Osteoblast (primary cell): Measurements from ENCODE around the gene PPP1R9A. TPM values are rescaled to one million over a fixed set of nuclear protein-coding genes. Genes with fewer than 3 reads are reported as not detected.

Source experiments
- DNase-seq: peaks from one replicate; pipeline ENCODE4 v3.0.0; 2011; ENCODE audit warnings: low spot score, mixed read lengths; ENCODE audit not compliant: insufficient read length; ENCODE audit errors: missing footprints
- H2AFZ ChIP-seq: 2 replicates; pipeline ENCODE4 v1.6.0; 2011; ENCODE audit warnings: mild to moderate bottlenecking, low read length
- H3K27ac ChIP-seq: 2 replicates; pipeline ENCODE4 v1.5.1; 2011; ENCODE audit warnings: mild to moderate bottlenecking, low read depth, low read length, moderate library complexity
- H3K27me3 ChIP-seq: 2 replicates; pipeline ENCODE4 v1.6.0; 2012; ENCODE audit warnings: mild to moderate bottlenecking, control low read depth, inconsistent platforms, low read length, moderate library complexity; ENCODE audit not compliant: insufficient read depth
- H3K36me3 ChIP-seq: 2 replicates; pipeline ENCODE4 v1.5.1; 2011; ENCODE audit warnings: mild to moderate bottlenecking, low read length, control low read depth, moderate library complexity; ENCODE audit not compliant: insufficient read depth
- H3K4me1 ChIP-seq: 2 replicates; pipeline ENCODE4 v1.5.1; 2011; ENCODE audit warnings: mild to moderate bottlenecking, low read length, control low read depth, moderate library complexity; ENCODE audit not compliant: insufficient read depth
- H3K4me2 ChIP-seq: 2 replicates; pipeline ENCODE4 v1.6.0; 2011; ENCODE audit warnings: mild to moderate bottlenecking, low read length; ENCODE audit not compliant: insufficient read depth
- H3K4me3 ChIP-seq: fragments of 200-600 bp; sonication (generic); 3 replicates; pipeline ENCODE4 v1.5.1; 2012; ENCODE audit warnings: mild to moderate bottlenecking, low read length, inconsistent platforms; ENCODE audit not compliant: insufficient read depth
- H3K79me2 ChIP-seq: 2 replicates; pipeline ENCODE4 v1.6.0; 2012; ENCODE audit warnings: mild to moderate bottlenecking, low read length, control low read depth, inconsistent platforms; ENCODE audit not compliant: insufficient read depth
- H3K9me3 ChIP-seq: 2 replicates; pipeline ENCODE4 v1.5.1; 2011; ENCODE audit warnings: low read depth, low read length, control low read depth
- H4K20me1 ChIP-seq: 2 replicates; pipeline ENCODE4 v1.6.0; 2012; ENCODE audit warnings: mild to moderate bottlenecking, low read length, control low read depth; ENCODE audit not compliant: insufficient read depth
- CTCF ChIP-seq: IDR thresholded peaks from 2 replicates; pipeline ENCODE4 v1.5.1; 2011; ENCODE audit warnings: mild to moderate bottlenecking, low read depth, low read length, moderate library complexity; ENCODE audit errors: extremely low read depth
- total RNA-seq: library from RNA; depleted of rRNA; stranded (reverse); fragments of >200 nt; gene quantifications from 2 replicates; pipeline ENCODE4 v1.2.3, GENCODE V29; 2012

The PPP1R9A gene
- total RNA-seq, 1 donor, result under 0.01 TPM

GRCh38 chr7:95312561-95312960 is 405.2 kb downstream of the PPP1R9A start:
- no peak for DNase-seq
- no peaks in the 10 kb centered on the region for H3K79me2 ChIP-seq

DNA sequence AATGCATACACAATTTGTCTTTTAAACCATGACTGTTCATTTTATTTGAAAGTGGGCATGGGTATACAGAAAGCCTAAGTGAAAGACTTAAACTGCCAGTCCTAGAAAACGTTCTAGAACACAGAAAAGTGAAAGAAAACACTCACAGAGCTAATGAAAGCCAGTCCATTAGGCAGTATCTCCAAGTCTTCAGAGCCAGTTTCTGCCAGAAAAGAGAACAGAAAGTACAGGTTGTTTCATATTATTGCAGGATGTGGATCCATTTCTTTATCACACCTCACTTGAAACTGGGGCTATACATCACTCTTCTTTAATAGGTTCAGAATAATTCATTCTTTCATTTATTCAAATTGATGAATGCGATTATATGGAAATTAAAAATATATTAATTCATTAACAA is 409.2 kb downstream of the PPP1R9A start:
- Histone ChIP-seq H3K79me2 (no peaks in the 10 kb centered on the region), H3K9me3 (no peaks in the 10 kb centered on the region), H2AFZ (no peak overlapping the region), H3K4me1 (no peaks in the 10 kb centered on the region), H3K4me2 (no peak overlapping the region), H3K27me3 (peaks cover 3% of the 10 kb centered on the region), H3K36me3 (no peaks in the 10 kb centered on the region), H3K4me3 (no peak overlapping the region), H3K27ac (no peak overlapping the region), H4K20me1 (no peaks in the 10 kb centered on the region)
- TF ChIP-seq CTCF, result no peak
- DNase-seq, result no peak

More at GRCh38 chr7:95312561-95312960, 405.2 kb downstream of the PPP1R9A start:
- H3K27ac ChIP-seq, result no peak overlapping the region
- no peaks in the 10 kb centered on the region for H4K20me1 ChIP-seq
- H2AFZ ChIP-seq, result no peak overlapping the region
- no peak for TF ChIP-seq CTCF
- no peaks in the 10 kb centered on the region for H3K36me3 ChIP-seq
- H3K4me1 ChIP-seq, result no peaks in the 10 kb centered on the region
- peaks cover 3% of the 10 kb centered on the region for H3K27me3 ChIP-seq
- no peaks in the 10 kb centered on the region for H3K9me3 ChIP-seq
- H3K4me2 ChIP-seq, result no peak overlapping the region
- no peak overlapping the region for H3K4me3 ChIP-seq

DNA sequence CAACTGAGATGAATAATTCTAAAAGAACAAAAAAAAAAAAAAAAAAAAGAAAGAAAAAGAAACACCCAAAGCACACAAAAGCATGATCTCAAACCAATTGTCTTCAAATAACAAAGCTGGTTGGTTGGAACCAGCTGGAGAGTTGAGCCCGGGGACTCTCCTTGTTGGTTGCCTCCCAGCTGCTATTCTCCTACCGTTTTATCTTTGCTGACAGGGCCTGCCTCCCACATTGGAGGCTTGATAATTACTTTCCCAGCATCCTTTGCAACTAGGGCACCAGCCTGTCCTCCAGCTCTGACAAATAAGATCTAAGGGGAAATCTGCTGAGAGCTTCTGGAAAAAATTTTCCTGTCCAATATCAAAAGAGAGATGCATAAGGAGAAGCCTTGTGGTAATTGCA is 410.2 kb downstream of the PPP1R9A start:
- Histone ChIP-seq H3K27me3 (peaks cover 3% of the 10 kb centered on the region), H4K20me1 (no peaks in the 10 kb centered on the region), H3K36me3 (no peaks in the 10 kb centered on the region), H3K79me2 (no peaks in the 10 kb centered on the region), H3K4me2 (no peak overlapping the region), H2AFZ (no peak overlapping the region), H3K4me3 (no peak overlapping the region), H3K27ac (no peak overlapping the region), H3K4me1 (no peaks in the 10 kb centered on the region), H3K9me3 (no peaks in the 10 kb centered on the region)
- no peak for TF ChIP-seq CTCF
- no peak for DNase-seq

DNA sequence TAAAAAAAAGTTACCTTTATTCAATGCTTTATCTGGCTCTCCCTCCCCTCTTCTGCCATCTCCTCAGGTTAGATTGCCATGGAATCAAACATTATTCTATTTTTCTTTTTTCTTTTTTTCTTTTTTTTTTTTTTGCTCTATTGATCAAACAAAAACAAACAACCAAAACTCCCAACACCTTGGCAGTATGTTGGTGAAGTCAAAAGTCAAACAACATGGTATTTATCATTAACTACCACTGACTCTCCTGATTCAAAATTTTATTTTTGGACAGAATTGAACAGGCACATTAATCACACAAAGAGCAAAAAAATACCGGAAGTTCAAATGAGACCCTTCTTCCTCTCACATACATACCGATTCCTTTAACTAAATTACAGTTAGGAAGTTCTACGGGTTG is 410.6 kb downstream of the PPP1R9A start:
- Histone ChIP-seq H3K4me3 (no peak overlapping the region), H3K27me3 (peaks cover 3% of the 10 kb centered on the region), H3K4me1 (no peaks in the 10 kb centered on the region), H3K79me2 (no peaks in the 10 kb centered on the region), H3K4me2 (no peak overlapping the region), H3K27ac (no peak overlapping the region), H3K9me3 (no peaks in the 10 kb centered on the region), H4K20me1 (no peaks in the 10 kb centered on the region), H2AFZ (no peak overlapping the region), H3K36me3 (no peaks in the 10 kb centered on the region)
- no peak for TF ChIP-seq CTCF
- DNase-seq, result no peak
